ENCODE data around the gene TMEM154.
"Not testable (repeated sequence)": the region's sequence is repeated elsewhere in the genome, so short reads cannot be mapped to it uniquely, and the experiment has no call there.

Gene TMEM154

DNA sequence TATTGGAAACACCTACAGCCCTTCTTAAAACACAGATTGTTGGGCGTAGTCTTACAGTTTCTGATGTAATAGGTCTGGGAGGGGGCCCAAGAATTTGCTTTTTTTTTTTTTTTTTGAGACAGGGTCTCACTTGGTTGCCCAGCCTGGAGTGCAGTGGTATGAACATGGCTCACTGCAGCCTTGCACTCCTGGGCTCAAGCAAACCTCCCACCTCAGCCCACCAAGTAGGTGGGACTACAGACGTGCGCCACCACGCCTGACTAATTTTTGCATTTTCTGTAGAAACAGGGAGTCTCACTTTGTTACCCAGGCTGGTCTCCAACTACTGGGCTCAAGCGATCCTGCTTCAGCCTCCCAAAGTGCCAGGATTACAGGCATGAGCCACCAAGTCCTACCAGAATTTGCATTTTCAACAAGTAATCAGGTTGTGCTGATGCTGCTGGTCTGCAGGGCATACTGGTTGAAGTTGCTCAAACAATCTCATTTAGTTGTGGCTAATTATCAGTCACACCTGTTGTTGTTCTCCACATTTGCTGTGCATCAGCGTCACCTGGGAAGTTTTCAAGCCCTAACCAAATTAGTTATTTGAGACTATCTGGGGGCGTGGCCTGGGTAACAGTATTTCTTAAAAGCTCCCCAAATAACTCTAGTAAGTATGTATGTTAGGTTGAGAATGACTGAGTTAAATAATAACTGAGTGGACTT is 14.0 kb downstream of the TMEM154 start:
- ATAC-seq, result peak in 1 of 2 donors; percentile 20

DNA sequence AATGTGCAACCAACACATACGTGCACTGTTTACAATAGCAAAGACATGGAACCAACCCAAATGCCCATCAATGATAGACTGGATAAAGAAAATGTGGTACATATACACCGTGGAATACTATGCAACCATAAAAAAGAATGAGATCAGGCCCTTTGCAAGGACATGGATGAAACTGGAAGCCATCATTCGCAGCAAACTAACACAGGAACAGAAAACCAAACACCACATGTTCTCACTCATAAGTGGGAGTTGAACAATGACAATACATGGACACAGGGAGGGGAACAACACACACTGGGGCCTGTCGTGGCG is 15.8 kb downstream of the TMEM154 start:
- not testable (repeated sequence) for ATAC-seq

DNA sequence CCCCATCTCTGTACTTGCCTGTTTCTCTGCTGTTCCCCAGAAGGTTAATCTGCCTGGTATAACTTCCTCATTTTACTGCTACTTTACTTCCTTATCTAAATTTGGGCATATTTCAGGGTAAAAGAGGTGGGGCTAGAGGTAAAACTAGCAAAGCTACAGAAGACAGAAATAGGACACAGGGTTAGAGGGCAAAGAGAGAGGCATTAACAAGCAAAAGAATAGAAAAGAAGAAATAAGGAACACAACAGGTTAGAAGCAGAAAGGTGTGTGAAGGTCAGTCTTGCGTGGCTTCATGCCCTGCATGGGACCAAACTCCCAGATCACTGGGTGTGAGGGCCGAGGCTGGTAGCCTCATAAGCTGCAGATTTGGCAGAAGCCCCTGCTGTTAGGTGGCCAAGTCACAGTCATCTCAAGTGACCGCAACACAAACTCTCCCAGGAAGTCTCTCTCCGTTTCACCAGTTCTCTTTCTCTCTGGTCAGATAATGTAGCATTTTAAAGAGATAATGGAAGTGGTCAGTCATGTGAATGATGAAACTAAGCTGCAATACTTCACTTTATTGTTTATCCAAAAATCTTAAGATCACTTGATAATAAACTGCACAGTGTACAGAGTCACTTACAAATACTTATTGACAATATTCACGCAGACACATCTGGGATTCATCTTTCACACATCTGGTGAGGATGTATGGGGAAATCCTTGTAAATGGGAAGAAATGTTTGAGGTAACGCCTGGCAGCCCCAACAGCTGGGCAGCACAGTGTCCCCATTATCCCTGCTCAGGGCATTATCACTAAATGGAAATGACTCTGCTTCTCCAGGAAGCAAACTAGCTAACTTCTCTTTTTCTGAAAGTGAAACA is 16.4 kb downstream of the TMEM154 start:
- ATAC-seq, result no peak

DNA sequence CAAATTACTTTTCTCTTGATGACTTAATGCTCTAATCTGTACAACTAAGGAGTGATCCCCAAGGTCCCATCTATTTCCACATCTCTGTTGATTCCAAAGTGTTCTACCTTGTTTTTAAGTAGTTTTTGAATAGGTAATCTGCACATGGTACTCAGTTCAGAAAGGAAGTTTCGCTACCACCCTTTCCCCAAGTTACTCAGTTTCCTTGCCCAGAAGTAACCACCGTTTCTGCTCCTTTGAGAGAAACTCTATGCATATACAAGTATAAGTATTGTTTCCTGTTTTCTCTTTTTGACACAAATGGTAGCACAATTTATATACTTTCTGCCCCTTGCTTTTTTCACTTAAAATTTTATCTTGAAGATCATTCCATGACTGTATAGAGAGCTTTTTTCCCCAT is 18.1 kb downstream of the TMEM154 start:
- ATAC-seq, result peak in 1 of 2 donors; percentile 38

DNA sequence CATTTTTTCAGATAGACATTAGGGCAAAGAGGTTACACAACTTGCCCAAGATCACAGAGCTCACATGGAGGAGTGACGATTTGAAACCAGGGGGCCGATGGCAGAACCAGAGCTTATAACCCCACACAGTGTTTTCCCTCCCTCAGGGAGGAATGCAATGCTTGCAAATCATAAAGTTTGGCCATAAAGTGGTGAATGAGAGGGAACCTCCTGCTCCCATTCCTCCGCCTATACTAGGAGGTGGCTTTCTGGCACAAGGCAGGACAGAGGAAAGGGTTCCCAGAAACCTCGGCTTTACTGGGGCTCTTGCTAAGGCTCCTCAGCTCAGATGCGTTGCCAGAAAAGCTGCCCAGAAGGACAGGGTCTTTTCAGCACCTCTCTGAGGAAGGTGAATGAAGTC is 19.3 kb downstream of the TMEM154 start:
- ATAC-seq, result no peak

DNA sequence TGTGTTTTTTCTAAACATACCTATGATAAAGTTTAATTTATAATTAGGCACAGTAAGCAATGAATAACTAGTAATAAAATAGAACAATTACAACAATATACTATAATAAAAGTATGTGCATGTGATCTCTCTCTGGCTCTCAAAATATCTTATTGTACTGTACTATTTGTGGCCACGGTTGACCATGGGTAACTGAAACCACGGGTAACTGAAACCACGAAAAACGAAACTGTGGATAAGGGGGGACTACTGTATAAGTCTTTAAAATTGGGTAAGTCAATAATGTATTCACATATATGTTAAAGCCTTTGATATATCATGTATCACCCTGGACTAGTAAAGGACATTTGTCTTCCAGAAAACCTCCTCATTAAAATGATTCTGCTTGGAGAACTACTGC is 20.0 kb downstream of the TMEM154 start:
- no peak for ATAC-seq

DNA sequence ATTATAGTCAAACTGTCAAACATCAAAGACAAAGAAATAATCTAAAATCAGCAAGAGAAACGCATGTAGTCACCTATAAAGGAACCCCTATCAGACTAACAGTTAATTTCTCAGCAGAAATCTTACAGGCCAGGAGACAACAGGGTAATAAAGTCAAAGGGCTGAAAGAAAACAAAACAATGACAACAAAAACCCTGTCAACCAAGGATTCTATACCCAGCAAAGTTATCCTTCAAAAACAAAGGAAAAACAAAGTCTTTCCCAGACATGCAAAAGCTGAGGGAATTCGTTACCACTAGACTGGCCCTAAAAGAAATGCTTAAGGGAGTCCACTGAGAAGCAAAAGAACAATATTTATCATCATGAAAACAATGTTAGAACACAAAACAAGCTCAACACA is 22.1 kb downstream of the TMEM154 start:
- no peak for ATAC-seq

DNA sequence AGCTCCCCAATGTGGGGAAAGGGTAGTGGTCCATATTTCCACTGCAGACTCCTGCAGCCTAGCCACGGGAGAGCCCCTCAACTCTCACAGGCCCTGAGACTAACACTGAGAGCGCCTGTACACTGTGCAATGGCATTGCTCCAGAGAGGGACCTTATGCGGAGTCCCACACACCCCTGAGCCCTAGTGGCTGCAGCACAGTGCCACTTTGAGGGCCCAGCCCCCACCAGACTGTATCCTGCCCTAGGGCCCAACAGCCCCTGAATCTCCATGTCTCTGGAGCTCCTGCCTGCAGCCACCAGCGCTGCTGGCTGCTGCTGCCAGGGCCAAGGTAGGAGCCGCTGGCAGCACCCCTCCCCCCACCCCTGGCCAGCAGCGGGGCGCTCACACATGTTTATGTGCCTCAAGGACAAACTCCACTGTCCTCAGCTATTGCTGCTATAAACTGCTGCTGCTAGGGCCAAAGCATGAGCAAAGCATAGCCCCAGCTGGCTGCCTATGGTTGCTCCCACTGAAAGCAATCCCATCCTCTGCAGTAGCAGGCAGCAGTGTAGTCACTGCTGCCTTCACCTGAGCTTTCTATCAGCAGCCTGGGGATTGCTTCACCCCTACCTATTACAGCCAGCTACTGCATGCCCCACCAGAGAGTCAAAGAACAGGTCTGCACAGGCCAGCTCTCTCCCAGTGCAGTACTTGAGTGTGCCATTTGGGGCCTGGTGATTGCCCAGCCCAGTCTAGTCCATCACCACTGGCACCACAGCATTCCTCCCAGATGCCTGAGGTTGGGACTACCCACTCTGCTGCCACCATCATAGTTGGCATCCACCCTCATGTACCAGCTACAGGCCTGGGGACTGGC is 24.3 kb downstream of the TMEM154 start:
- no peak for ATAC-seq

DNA sequence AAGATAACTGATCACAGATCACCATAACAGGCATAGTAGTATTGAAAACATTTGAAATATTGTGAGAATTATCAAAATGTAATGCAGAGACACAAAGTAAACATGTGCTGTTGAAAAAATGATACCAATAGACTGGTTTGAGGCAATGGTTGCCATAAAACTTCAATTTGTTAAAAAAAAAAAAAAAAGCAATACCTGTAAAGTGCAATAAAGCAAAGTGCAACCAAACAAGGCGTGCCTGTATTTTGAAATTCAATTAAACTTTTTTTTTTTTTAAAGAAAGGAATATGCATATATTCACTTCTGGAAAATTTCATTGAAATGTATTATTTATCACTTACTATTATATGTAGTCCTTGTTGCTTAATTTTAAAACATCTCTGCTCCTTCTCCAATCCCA is 27.7 kb downstream of the TMEM154 start:
- no peak for ATAC-seq

DNA sequence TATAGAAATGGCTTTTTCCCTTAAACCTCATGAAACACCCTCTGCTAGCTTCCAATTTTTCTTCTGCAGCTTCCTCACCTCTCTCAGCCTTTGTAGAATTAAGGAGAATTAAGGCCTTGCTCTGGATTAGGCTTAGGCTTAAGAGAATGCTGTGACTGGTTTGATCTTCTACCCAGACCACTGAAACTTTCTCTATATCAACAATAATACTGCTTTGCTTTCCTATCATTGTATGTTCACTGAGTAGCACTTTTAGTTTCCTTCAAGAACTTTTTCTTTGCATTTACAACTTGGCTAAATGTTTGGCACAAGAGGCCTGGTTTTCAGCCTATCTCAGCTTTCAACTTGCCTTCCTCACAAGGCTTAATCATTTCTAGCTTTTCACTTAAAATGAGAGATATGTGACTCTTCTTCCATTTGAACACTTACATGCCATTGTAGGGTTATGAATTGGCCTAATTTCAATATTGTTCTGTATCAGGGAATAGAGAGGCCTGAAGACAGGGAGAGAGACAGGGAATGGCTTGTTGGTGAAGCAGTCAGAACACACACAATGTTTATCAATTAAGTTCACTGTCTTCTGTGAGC is 28.2 kb downstream of the TMEM154 start:
- ATAC-seq, result no peak

DNA sequence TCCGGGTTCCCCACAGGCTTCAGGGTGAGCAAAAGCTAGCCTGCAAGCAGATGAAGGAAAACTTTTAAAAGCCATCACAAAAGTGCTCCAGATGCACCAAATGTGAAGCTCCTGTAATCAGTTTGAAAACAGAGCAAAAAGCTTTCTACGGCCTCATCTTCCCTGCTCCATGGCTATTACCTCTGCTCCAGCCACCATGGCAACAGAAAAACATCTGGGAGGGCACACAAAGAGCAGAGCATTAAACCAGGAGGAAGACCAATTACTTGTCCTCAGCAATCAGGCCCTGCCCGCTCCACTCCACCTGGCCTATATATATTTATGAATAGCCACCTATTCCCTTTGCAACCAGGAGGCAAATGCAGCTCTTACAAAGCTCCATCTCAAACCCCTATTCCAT is 33.6 kb downstream of the TMEM154 start:
- no peak for ATAC-seq

DNA sequence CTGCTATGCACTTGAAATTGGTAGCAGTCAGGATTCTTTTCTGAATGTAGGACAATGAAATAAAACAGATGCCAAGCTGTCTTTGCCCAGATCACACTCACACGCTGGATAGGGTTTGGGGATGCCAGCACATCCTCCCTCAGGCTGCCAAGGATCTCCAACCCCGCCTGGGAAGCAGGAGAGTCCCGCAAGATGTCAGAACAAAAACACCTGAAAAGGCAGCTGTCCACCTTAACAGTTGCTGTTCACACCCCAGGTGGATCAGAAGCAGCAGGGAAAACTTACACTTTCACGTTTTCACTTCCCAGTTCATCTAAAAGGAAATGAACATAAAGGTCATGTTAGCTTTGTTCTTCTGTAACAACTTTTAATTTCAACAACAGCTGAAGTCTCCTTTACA is 35.7 kb downstream of the TMEM154 start:
- ATAC-seq, result no peak

DNA sequence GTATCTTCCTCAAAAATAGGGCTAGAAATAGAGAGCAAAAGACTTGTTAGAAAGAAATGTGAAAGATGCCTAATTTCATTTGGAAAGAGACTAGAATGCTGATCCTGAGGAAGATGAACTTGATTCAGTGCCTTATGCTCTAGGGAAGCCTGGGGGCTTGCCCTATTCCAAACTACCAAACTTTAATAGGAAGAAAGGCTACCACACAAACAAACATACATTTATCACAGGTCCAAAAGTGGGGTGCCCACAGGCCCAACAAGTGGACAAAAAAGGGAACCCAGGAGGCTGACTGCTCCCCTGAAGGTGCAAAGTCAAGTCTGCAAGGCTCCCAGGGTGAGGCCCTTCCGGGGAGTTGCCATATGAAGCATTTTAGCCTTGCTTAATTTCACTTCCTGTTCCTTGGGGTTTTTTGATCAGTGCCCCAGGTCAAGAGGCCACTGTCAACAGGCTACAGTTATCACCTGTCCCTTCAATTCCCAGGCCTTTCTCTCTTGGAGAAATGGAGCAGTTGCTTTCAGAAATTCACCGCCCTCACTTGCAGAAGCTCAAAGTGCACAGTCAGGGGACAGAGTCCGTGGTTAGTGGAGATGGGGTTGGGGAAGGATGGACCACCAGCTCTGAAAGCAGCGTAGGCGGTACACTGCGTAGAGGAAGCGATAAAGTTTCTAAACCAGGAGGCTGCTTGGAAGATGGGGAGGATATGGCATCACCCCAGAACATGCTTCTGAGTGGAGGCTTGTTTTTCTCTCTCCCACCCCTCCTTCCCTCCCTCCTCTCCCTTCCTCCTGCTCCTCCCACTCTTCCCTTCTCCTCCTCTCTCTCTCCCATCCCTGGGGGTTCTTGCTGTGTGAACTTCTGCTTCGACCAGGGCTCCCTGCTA is 36.4 kb downstream of the TMEM154 start:
- peak; percentile 63 to 70 for ATAC-seq

DNA sequence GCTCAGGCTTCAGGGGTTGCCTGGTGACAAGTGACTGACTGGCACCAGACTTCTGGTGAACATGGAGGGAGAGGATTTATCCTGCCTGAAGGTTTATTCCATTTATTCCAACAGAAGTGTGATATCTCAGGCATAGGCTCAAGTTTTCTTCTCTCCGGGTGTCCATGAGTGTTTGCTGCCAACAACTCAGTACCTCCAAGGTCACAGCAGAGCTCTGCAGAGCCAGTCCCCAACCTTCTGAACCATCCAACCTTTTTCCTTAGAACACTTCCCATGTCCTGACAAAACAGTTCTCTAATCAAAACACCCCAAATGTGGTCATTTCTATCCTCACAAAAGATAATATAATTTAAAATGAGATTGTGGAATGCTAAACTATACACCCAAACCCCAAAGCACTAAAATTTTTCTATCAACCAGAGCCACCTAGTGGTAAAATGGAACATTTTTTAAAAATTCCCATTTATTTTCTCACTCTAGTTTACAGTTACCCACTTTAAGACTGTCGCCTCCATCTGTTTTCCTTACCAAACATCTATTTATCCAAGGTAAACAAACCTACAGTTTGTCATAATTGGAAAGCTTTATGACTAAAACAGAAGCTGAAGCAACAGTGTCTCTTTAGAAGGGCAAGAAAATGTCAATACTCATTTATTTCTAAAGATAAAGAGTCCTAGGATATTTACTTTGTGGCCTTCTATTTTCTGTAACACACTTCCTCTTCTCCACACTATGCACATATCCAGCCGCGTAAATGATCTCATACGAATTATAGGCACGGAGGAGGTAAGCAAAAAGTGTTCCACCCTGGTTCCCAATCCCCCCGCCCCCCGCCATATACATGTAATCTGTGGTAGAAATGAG is 39.5 kb downstream of the TMEM154 start:
- no peak for ATAC-seq

DNA sequence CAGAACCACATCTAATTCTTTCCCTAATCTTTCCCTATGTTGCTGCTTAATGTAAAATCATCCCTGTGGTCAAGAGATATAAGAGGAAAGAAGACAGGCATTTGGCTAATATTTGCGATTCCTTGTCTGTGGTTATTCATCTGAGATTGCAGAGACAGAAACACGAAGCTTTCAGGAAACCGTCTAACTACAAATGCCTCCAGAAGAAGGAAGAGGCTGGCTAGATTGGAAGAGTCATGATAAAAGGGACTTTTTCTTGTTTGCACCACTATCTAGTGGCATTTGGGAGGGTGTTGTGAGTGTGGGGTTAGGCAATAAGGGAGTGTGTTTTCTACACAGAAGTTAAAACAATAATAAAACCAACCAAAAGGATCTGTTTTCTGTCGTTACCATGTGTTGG is 43.9 kb downstream of the TMEM154 start:
- no peak for ATAC-seq

DNA sequence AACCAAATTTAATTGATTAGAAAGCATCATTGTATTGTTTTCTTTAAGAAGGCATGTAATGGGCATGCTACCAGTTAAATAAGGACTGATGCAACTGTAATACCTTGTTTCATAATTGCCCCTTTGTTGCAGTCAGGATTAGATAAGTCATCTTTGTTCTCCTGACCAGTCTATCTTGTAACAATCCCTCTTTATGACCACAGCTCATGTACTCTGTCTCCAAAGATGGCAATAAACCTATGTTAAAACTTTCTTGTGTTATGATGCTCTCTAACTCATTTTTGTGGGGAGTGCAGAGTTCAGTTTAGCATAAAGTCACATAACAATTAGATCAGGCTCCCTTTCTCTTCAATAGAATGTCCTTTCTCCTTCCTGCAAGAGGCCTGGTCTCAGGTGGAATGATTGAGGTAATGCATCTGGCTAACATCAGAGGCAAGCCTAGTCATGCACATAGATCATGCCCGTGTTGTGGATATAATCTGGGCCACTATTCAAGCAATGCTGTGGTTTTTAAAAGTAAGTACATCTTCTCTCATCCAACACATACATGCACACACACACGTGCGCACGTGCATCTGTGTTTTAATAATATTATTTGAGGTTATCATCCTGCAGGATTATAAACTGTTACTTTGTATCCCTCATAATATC is 45.6 kb downstream of the TMEM154 start:
- ATAC-seq, result no peak

DNA sequence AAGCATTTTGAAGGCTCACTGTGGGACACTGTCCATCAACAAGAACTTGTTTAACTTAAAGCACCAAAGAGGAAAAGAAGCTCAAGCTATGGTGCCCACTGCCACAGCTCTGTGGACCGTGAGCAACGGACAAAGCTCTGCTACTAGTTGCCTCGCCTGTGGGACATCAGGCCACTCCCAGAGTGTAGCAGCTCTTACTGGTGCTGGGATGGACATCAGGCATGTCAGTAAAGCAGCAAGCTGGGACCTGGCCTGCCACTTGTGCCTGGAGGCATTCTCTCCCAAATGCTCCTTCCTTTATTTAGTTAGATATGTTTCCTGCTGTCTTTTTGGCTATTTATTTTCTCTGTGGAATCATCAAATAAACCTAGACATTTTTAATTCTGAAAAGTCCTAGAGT is 46.7 kb downstream of the TMEM154 start:
- no peak for ATAC-seq

DNA sequence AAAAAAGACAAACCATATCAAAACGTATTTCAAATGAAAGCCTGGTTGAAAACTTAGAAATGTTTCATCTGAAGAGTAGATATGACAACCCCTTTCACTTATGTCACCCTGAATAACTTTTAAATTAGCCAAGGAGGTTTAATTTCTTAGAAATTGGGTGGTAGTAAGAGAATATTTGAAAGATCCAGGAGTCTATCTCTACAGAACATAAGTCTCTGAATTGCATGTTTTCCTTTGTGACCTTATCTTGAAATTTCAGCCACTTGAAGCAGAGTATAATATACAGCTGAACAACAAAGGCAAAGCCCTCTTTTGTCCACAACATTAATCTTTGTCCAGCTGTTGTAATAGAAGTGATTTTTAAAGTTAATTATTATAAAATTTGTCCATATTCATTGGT is 49.5 kb downstream of the TMEM154 start:
- ATAC-seq, result no peak

DNA sequence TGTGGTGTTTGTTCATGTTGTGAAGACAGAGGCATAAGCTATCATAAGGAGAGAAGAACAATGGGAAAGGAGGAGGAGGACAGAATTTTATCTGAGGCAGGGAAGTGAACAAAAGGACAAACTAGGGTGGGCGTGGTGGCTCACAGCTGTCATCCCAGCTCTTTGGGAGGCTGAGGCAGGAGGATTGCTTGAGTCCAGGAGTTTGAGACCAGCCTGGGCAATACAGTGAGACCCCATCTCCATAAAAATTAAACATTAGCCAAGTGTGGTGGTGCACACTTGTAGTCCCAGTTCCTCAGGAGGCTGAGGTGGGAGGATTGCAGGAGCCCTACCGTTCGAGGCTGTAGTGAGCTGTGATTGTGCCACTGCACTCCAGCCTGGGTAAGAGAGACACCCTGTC is 49.9 kb downstream of the TMEM154 start:
- no peak for ATAC-seq

DNA sequence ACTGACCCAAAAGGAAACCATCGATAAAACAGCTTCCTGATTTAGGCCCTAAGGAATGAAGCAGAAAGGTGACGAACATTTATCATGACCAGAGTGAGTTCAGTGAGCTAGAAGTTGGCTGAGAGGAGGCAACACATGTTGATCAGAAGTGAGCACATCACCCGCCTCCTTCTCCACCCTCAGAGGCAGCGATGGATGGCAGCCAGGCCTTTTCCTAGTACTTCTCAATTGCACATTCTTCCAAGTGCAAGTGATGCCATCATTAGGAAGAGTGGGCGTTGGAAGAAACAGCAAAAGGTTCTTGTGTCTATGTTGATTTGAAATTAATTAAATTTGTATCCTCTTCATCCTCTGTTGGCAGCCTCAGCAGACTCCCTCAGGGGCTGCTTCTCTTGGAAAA is 51.7 kb downstream of the TMEM154 start:
- no peak for ATAC-seq

DNA sequence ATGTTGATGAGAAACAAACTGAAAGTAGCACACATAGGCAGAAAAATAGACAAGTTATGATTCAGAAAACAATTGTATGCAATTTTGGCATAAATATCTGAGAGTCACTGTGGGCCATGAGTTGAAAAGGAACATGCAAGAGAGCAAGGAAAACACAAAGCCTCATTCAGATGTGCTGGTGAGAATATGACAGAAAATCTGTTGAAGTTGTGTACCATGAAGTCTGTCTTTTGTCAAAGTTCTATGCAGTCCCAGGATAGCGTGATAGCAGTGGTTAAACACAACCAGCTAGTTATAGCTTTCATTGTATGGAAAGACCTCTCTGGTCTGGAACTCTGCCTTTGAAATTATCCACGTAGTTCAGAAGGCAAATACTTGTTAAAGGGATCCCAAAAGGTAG is 53.0 kb downstream of the TMEM154 start:
- no peak for ATAC-seq
